Neural progenitor cell (in vitro differentiated cells): ENCODE data around the gene OR10H2.

ENCODE experiments used
- EZH2 ChIP-seq: fragments of 200-600 bp; sonication (generic); IDR thresholded peaks from 2 replicates; pipeline ENCODE4 v1.6.1; 2017; ENCODE audit warnings: antibody characterized with exemption, mild to moderate bottlenecking, moderate library complexity
- EZH2phosphoT487 ChIP-seq: fragments of 200-600 bp; sonication (generic); IDR thresholded peaks from 2 replicates; pipeline ENCODE4 v1.6.1; 2017; ENCODE audit warnings: antibody characterized with exemption
- TF ChIP-seq, protein P1 (sequence below): fragments of 200-600 bp; sonication (generic); IDR thresholded peaks from 2 replicates; pipeline ENCODE4 v1.5.1; 2017; ENCODE audit warnings: antibody characterized with exemption, mild to moderate bottlenecking

DNA sequence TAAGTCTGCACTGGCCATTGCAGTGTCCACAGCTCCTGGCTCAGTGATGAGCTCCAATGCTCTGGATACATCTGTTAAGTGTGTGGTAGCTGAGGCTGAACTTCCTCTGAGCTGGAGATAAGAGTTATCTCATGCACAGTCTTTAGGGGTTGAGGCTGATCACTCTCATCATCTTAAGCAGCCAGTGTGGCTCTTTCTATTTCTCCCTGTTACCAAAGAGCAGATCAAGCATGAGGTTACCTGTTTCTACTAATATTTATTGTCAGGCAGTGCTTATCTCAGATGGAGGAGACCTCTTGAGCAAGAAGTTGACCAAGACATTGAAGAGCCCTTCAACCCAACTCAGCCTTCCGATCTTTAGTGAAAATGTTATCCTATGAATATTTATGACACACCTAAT lies 6.6 kb upstream of the OR10H2 start:
- TF ChIP-seq, protein P1, sequence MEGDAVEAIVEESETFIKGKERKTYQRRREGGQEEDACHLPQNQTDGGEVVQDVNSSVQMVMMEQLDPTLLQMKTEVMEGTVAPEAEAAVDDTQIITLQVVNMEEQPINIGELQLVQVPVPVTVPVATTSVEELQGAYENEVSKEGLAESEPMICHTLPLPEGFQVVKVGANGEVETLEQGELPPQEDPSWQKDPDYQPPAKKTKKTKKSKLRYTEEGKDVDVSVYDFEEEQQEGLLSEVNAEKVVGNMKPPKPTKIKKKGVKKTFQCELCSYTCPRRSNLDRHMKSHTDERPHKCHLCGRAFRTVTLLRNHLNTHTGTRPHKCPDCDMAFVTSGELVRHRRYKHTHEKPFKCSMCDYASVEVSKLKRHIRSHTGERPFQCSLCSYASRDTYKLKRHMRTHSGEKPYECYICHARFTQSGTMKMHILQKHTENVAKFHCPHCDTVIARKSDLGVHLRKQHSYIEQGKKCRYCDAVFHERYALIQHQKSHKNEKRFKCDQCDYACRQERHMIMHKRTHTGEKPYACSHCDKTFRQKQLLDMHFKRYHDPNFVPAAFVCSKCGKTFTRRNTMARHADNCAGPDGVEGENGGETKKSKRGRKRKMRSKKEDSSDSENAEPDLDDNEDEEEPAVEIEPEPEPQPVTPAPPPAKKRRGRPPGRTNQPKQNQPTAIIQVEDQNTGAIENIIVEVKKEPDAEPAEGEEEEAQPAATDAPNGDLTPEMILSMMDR, result no peak
- TF ChIP-seq EZH2phosphoT487 (no peak), EZH2 (no peak)
